HG02759 (cell line): ENCODE data around the gene MPZL2.
"Not testable (repeated sequence)": the region's sequence is repeated elsewhere in the genome, so short reads cannot be mapped to it uniquely, and the experiment has no call there.

Experiments used
- ATAC-seq: cut with Tn5 transposase; IDR thresholded peaks from one replicate; pipeline ENCODE4 v1.9.1; 2021; ENCODE audit warnings: mild to moderate bottlenecking, moderate library complexity; ENCODE audit not compliant: unreplicated experiment

Gene MPZL2

DNA sequence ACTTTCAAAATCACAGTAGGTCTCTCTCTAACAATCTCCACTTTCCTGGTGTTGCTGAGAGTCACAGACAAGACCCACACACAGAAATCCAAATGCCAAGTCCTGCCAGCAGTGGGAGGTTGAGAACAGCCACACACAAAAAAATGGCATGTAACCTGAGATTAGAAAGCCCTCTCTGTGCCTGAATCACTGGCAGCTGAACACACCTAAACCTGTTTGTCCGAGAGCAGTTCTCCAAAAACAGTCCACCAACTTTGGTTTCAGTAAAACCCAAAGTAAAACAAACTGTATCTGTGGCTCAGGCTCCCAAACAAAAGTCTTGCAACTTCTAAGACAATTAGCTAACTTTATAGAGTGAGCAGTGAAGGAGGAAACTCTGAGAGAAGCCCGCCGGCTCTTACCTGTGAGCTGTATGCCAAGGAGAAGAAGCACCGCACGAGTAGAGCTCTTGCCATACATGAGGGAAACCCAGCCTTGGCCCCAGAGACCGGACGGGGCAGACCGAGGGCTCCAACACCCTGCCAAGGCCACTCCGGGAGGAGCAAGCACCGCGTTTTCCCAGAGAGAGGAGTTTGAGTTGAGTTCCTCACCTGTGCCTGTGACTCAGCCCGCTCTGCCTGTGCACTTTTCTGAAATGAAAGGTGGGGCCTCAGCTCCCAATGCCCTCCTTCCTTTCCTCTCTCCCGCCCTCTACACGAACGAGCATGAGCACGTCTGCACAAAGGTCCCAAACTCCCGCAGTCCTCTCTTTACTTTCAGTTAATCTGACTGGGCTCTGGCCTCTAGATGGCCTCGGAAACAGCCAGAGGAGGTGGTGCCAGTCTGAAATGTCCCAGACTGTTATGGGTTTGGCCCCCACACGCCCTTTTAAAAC lies at the start of gene MPZL2:
MPZL2 (minus strand) TSS at position 603 of the 874 bp plus-strand sequence; CDS start at position 459, 144 bp downstream.
- ATAC-seq = no peak

GRCh38 chr11:118313242-118313641 lies 49.1 kb upstream of the MPZL2 start:
- no peak for ATAC-seq

GRCh38 chr11:118312328-118312727 lies 48.2 kb upstream of the MPZL2 start:
- no peak for ATAC-seq

- no peak for ATAC-seq
These were observed 47.4 kb upstream of the MPZL2 start for GRCh38 chr11:118311518-118311917.

DNA sequence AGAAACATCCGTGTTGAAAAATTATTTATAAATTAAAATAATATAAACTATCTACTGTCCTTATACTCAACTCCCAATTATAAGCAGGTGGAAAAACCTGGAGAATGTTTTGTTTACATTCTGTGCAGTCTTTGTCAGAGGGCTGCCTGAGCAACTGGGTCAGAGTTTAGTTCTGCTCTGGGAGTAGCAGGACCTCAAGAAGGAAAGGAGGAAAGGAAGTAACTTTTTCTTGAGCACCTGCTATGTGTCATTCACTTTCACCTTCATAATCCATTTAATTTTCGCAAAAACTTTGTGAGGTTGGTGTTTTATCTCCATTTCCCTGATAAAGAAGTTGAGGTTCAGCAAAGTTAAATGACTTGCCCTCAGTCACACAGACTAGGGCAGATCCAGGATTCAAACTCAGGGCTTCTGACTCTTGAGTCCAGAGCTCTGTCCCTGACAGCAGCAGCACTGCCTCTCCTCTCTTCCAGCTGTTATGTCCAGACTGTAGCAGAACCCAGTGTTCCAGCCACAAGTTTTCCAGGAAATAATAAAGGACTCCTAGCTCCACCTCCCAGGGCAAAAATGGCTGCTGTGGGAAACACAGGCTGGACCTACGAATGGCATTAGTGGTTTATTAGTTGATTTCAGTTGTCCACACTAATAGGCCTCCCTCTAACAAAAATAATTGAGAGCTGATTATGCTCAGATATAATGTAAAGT lies 46.8 kb upstream of the MPZL2 start:
- no peak for ATAC-seq

DNA sequence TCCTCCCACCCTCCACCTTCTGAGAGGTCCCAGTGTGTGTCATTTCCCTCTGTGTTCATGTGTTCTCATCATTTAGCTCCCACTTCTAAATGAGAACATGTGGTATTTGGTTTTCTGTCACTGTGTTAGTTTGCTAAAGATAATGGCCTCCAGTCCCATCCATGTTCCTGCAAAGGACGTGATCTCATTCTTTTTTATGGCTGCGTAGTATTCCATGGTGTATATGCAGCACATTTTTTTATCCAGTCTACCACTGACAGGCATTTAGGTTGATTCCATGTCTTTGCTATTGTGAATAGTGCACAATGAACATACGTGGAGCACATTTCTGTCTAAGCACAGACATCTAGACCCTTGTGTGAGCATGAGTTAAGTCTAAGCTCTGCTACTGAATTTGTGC lies 46.2 kb upstream of the MPZL2 start:
- ATAC-seq = no peak

GRCh38 chr11:118308995-118309528 lies 45.0 kb upstream of the MPZL2 start:
- ATAC-seq = not testable (repeated sequence)

DNA sequence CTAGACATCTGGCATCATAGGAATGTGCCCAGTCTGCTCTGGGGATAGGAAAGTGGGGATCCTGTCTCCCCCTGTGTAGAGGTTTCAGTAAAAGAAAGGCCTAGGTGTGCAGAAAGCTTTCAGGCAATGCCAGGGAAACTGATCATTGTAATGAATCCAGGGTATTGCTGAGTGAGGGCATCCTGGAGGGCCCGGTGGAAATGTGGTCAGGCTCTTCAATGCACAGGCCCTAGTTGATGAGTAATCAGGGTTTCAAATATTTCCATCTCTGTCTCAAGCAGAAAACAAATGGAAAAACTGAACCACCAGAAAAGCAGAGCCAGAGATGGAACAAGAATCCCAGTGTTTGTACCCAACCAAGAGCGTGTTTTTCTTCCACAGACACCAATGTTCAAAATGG lies 42.5 kb upstream of the MPZL2 start:
- ATAC-seq = no peak

GRCh38 chr11:118305726-118306125 lies 41.6 kb upstream of the MPZL2 start:
- no peak for ATAC-seq

GRCh38 chr11:118304568-118305248 lies 40.6 kb upstream of the MPZL2 start, which contains the start of gene CD3E:
Gene CD3E (plus strand): TSS chr11:118304730. CDS start chr11:118304953, 223 bp downstream.
- no peak for ATAC-seq

DNA sequence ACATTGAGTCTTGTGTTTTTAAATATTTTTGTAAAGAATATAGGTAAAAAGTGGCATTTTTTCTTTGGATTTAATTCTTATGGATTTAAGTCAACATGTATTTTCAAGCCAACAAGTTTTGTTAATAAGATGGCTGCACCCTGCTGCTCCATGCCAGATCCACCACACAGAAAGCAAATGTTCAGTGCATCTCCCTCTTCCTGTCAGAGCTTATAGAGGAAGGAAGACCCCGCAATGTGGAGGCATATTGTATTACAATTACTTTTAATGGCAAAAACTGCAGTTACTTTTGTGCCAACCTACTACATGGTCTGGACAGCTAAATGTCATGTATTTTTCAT lies 40.1 kb upstream of the MPZL2 start:
- ATAC-seq = no peak

- no peak for ATAC-seq
These were observed 37.6 kb upstream of the MPZL2 start for GRCh38 chr11:118301600-118302195.

- ATAC-seq = no peak
These were observed 31.8 kb upstream of the MPZL2 start for GRCh38 chr11:118295815-118296454.

GRCh38 chr11:118295199-118295598 lies 31.1 kb upstream of the MPZL2 start:
- no peak for ATAC-seq

- no peak for ATAC-seq
These were observed 30.0 kb upstream of the MPZL2 start for GRCh38 chr11:118294053-118294452.

- no peak for ATAC-seq
These were observed 27.5 kb upstream of the MPZL2 start for GRCh38 chr11:118291477-118292135.

DNA sequence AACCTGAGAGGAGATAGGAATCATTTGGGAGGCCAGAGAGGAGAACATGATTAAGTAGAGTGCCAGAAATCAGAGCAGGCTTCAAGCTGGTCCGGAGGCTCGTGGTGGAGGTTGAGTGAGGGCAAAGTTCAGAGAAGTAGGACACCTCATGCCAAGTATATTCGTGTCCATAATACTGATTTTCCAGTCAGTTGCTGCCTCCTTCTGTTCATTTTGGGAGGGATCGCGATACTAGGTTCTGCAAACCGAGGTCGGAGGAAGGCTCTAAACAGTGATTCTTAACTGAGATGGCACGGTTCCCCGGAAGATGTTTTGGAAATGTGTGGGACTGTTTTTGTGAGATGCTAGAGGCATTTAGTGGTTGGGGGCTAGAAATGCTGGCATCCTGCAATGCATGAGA lies 26.8 kb upstream of the MPZL2 start:
- no peak for ATAC-seq

DNA sequence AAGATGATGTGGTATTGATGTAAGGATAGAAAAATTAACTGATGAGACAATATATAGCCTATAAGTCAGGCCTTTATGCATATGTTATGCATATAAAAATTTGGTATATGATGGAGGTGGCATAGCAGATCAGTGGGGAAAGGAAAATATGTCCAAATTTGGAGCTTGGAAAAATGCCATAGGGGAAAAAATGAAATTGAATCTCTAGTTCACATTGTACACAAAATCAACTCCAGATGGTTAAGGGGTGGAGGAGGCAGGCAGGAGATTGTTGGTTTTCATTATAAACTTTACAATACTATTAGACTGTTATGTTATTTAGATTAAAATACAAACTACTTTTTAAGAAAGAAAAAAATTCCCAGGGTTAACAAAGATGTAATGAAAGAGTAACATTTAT lies 25.3 kb upstream of the MPZL2 start:
- no peak for ATAC-seq

- no peak for ATAC-seq
These were observed 22.9 kb upstream of the MPZL2 start for GRCh38 chr11:118287006-118287405.

DNA sequence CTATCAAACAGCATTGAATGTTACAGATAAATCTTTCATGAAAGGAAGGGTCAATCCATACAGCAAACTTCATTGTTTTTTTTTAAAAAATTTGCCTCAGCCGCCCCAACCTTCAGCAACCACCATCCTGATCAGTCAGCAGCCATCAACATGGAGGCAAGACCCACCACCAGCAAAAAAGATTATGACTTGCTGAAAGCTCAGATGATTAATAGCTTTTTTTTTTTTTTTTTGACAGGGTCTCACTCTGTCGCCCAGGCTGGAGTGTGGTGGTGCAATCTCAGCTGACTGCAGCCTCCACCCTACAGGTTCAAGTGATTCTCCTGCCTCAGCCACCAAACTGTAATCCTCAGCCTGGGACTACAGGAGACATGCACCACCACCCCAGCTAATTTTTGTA lies 22.4 kb upstream of the MPZL2 start:
- ATAC-seq = no peak
